Tibial artery (tissue), 4 donors: ENCODE measurements around the gene MINDY4.

Source experiments
- DNase-seq, 2 donors: peaks; one replicate each; pipeline ENCODE4 v3.0.0-alpha.2; 2019
- H3K27ac ChIP-seq, 2 donors: fragments of 200-600 bp; sonication (generic) in 1 of 2; 1 replicate in 1 of 2; 2 replicates in 1 of 2; pipeline ENCODE4 v1.5.1; 2018 to 2019; ENCODE audit warnings: mild to moderate bottlenecking in 1 of 2
- H3K27me3 ChIP-seq, 2 donors: fragments of 200-600 bp; sonication (generic) in 1 of 2; one replicate each; pipeline versions ENCODE4 v1.5.1 to v1.6.0; 2016 to 2019
- H3K36me3 ChIP-seq, 3 donors: fragments of 200-600 bp; sonication (generic) in 2 of 3; one replicate each; pipeline ENCODE4 v1.5.1; 2016 to 2019; ENCODE audit warnings: mild to moderate bottlenecking in 2 of 3
- H3K4me1 ChIP-seq, 4 donors: fragments of 200-600 bp; sonication (generic) in 2 of 4; 1 replicate in 3 of 4; 2 replicates in 1 of 4; pipeline ENCODE4 v1.5.1; 2016 to 2019
- H3K4me3 ChIP-seq, 2 donors: fragments of 200-600 bp; sonication (generic) in 1 of 2; 1 replicate in 1 of 2; 2 replicates in 1 of 2; pipeline ENCODE4 v1.5.1; 2018 to 2019; ENCODE audit warnings: mild to moderate bottlenecking in 2 of 2
- H3K9me3 ChIP-seq, 3 donors: fragments of 200-600 bp; sonication (generic) in 1 of 3; one replicate each; pipeline ENCODE4 v1.5.1; 2016 to 2019
- intact Hi-C: fragments of 100-400 bp; cut with DNase I; formaldehyde crosslinking; loops from one replicate; pipeline ENCODE4 v1.15.0; 2023; ENCODE audit warnings: low total_unique reads
- TF ChIP-seq, protein P1 (sequence below), 2 experiments: fragments of 200-600 bp in 1 of 2; fragments of 450-650 bp in 1 of 2; IDR thresholded peaks; one replicate each; pipeline ENCODE4 v1.5.1; 2017 to 2019; ENCODE audit warnings: antibody characterized with exemption in 2 of 2, mild to moderate bottlenecking in 1 of 2, moderate library complexity in 1 of 2

MINDY4 gene

GRCh38 chr7:30934225-30934624 lies 163.0 kb downstream of the MINDY4 start:
- Histone ChIP-seq H3K36me3 (no peaks in the 10 kb centered on the region), H3K9me3 (no peaks in the 10 kb centered on the region), H3K4me1 (peaks cover 0 to 8% (median 3%) of the 10 kb centered on the region in 4 donors), H3K4me3 (no peak overlapping the region), H3K27ac (no peak overlapping the region), H3K27me3 (no peaks in the 10 kb centered on the region)
- TF ChIP-seq, protein P1, sequence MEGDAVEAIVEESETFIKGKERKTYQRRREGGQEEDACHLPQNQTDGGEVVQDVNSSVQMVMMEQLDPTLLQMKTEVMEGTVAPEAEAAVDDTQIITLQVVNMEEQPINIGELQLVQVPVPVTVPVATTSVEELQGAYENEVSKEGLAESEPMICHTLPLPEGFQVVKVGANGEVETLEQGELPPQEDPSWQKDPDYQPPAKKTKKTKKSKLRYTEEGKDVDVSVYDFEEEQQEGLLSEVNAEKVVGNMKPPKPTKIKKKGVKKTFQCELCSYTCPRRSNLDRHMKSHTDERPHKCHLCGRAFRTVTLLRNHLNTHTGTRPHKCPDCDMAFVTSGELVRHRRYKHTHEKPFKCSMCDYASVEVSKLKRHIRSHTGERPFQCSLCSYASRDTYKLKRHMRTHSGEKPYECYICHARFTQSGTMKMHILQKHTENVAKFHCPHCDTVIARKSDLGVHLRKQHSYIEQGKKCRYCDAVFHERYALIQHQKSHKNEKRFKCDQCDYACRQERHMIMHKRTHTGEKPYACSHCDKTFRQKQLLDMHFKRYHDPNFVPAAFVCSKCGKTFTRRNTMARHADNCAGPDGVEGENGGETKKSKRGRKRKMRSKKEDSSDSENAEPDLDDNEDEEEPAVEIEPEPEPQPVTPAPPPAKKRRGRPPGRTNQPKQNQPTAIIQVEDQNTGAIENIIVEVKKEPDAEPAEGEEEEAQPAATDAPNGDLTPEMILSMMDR (IDR thresholded peaks at IDR 0.05), result no peak
- no peak for DNase-seq
- intact Hi-C loops, result no loop called here

- Histone ChIP-seq H3K4me3 (no peak overlapping the region), H3K36me3 (no peaks in the 10 kb centered on the region), H3K27me3 (no peaks in the 10 kb centered on the region), H3K27ac (no peak overlapping the region), H3K4me1 (peaks cover 0 to 8% (median 3%) of the 10 kb centered on the region in 4 donors), H3K9me3 (no peaks in the 10 kb centered on the region)
- TF ChIP-seq, protein P1 (IDR thresholded peaks at IDR 0.05), result no peak
- DNase-seq, result no peak
- intact Hi-C loops, result no loop called here
These were observed 163.7 kb downstream of the MINDY4 start for GRCh38 chr7:30934732-30935568.

- Histone ChIP-seq H3K4me3 (no peak overlapping the region), H3K9me3 (no peaks in the 10 kb centered on the region), H3K27me3 (no peaks in the 10 kb centered on the region), H3K36me3 (no peaks in the 10 kb centered on the region), H3K4me1 (peaks cover 0 to 8% (median 3%) of the 10 kb centered on the region in 4 donors), H3K27ac (no peak overlapping the region)
- TF ChIP-seq, protein P1 (IDR thresholded peaks at IDR 0.05), result no peak
- intact Hi-C loops, result no loop called here
- DNase-seq, result no peak
These were observed 164.3 kb downstream of the MINDY4 start for GRCh38 chr7:30935569-30935877.

DNA sequence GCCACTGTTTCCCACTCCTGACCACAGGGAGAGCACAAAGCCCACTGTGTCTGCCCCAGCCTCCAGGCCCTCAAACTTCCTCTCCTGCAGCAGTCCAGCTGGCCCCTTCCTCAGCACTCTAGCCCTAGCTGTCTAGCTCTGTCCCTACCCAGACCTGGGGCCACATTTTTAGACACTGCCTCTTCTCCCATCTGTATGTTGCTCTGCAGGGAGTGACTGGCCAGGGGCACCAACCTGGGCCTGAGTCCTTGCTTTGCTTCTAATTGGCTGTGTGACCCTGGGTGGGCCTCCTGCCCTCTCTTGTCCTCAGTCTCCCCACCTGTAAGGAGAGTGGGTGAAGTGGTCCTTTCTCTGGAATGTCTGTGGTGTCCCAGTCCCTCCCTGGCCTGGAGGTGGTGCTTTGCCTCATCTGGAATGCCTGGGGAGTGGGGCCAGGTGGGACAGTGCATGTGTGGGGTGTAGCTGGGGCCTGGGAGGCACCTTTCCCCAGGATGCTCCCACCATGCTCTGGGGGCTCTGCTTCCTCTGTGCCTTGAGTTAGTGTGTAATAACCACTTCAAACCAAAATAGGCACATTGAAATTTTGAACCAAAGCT lies 165.5 kb downstream of the MINDY4 start:
- intact Hi-C loops, result no loop called here
- Histone ChIP-seq H3K4me1 (peaks cover 0 to 8% (median 3%) of the 10 kb centered on the region in 4 donors), H3K27ac (no peak overlapping the region), H3K27me3 (no peaks in the 10 kb centered on the region), H3K9me3 (no peaks in the 10 kb centered on the region), H3K36me3 (no peaks in the 10 kb centered on the region), H3K4me3 (no peak overlapping the region)
- TF ChIP-seq, protein P1 (IDR thresholded peaks at IDR 0.05), result no peak
- DNase-seq, result no peak

GRCh38 chr7:30937416-30937815 lies 166.2 kb downstream of the MINDY4 start:
- no peaks in the 10 kb centered on the region for H3K27me3 ChIP-seq
- H3K4me3 ChIP-seq, result no peak overlapping the region
- no peaks in the 10 kb centered on the region for H3K36me3 ChIP-seq
- intact Hi-C loops, result no loop called here
- no peak overlapping the region for H3K27ac ChIP-seq
- no peak for DNase-seq
- TF ChIP-seq, protein P1 (IDR thresholded peaks at IDR 0.05), result no peak
- H3K9me3 ChIP-seq, result no peaks in the 10 kb centered on the region
- H3K4me1 ChIP-seq, result peaks cover 0 to 8% (median 3%) of the 10 kb centered on the region in 4 donors
